HEK293T (cell line): Measurements from ENCODE around the gene ARL15.

Experiments used
- CTCF ChIA-PET: fragments of 350-600 bp; formaldehyde crosslinking; extraction: SDS; loops from one replicate; lab custom pipeline; 2021; ENCODE audit warnings: antibody characterized with exemption, inconsistent platforms; lab: Yijun Ruan, JAX
- POLR2A ChIA-PET: fragments of 350-600 bp; formaldehyde crosslinking; extraction: SDS; loops from one replicate; lab custom pipeline; 2020; ENCODE audit warnings: antibody characterized with exemption, inconsistent platforms; lab: Yijun Ruan, JAX
- DNase-seq: peaks from one replicate; pipeline ENCODE4 v3.0.0; 2012; ENCODE audit warnings: mixed read lengths; ENCODE audit errors: extremely low spot score
- ARNT ChIP-seq: fragments of 450-650 bp; IDR thresholded peaks from 2 replicates; pipeline ENCODE4 v1.6.1; 2017; ENCODE audit warnings: mild to moderate bottlenecking
- BHLHE40 ChIP-seq: fragments of 450-650 bp; IDR thresholded peaks from 2 replicates; pipeline ENCODE4 v1.6.1; 2016; ENCODE audit warnings: mild to moderate bottlenecking, moderate library complexity, borderline replicate concordance
- CTBP1 ChIP-seq: fragments of 450-650 bp; IDR thresholded peaks from 2 replicates; pipeline ENCODE4 v1.6.1; 2016; ENCODE audit warnings: borderline replicate concordance
- ELF4 ChIP-seq: fragments of 450-650 bp; IDR thresholded peaks from 2 replicates; pipeline ENCODE4 v1.6.1; 2017; ENCODE audit warnings: antibody characterized with exemption
- FOXA1 ChIP-seq: fragments of 450-650 bp; IDR thresholded peaks from 2 replicates; pipeline ENCODE4 v1.6.1; 2016; ENCODE audit warnings: mild to moderate bottlenecking
- FOXK2 ChIP-seq: fragments of 450-650 bp; IDR thresholded peaks from 2 replicates; pipeline ENCODE4 v1.6.1; 2016; ENCODE audit warnings: mild to moderate bottlenecking
- FOXM1 ChIP-seq: fragments of 450-650 bp; IDR thresholded peaks from 2 replicates; pipeline ENCODE4 v1.6.1; 2017; ENCODE audit warnings: mild to moderate bottlenecking, borderline replicate concordance
- HDGF ChIP-seq: fragments of 450-650 bp; IDR thresholded peaks from 2 replicates; pipeline ENCODE4 v1.6.1; 2017; ENCODE audit warnings: antibody characterized with exemption, borderline replicate concordance
- L3MBTL2 ChIP-seq: fragments of 450-650 bp; conservative IDR thresholded peaks from 2 replicates; pipeline ENCODE4 v1.6.1; 2016; ENCODE audit warnings: mild to moderate bottlenecking
- LEF1 ChIP-seq: fragments of 450-650 bp; IDR thresholded peaks from 2 replicates; pipeline ENCODE4 v1.6.1; 2017; ENCODE audit warnings: mild to moderate bottlenecking, borderline replicate concordance
- NFRKB ChIP-seq: fragments of 450-650 bp; IDR thresholded peaks from 2 replicates; pipeline ENCODE4 v1.6.1; 2016; ENCODE audit warnings: mild to moderate bottlenecking, moderate library complexity
- PKNOX1 ChIP-seq: fragments of 450-650 bp; IDR thresholded peaks from 2 replicates; pipeline ENCODE4 v1.6.1; 2016
- SP1 ChIP-seq: fragments of 450-650 bp; IDR thresholded peaks from 2 replicates; pipeline ENCODE4 v1.6.1; 2017
- SUZ12 ChIP-seq: fragments of 450-650 bp; IDR thresholded peaks from 2 replicates; pipeline ENCODE4 v1.6.1; 2016; ENCODE audit warnings: mild to moderate bottlenecking
- TARDBP ChIP-seq: fragments of 450-650 bp; IDR thresholded peaks from 2 replicates; pipeline ENCODE4 v1.6.1; 2016
- ZNF384 ChIP-seq: fragments of 450-650 bp; IDR thresholded peaks from 2 replicates; pipeline ENCODE4 v1.6.1; 2016

The ARL15 gene

GRCh38 chr5:54146390-54146789, 164.0 kb downstream of the ARL15 start:
- CTCF ChIA-PET: no interaction called here
- TF ChIP-seq NFRKB (no peak), FOXK2 (no peak), TARDBP (no peak), SUZ12 (no peak), LEF1 (no peak), L3MBTL2 (no peak), PKNOX1 (no peak), HDGF (no peak), FOXA1 (no peak), ELF4 (no peak), BHLHE40 (no peak), ARNT (no peak), CTBP1 (no peak), FOXM1 (no peak), ZNF384 (no peak), SP1 (no peak)
- no peak for DNase-seq
- POLR2A ChIA-PET: no interaction called here

GRCh38 chr5:54140247-54140840, 170.0 kb downstream of the ARL15 start:
- CTCF ChIA-PET: no interaction called here
- POLR2A ChIA-PET: no interaction called here
- TF ChIP-seq SP1: no peak
- no peak for TF ChIP-seq ARNT
- TF ChIP-seq ZNF384: no peak
- TF ChIP-seq PKNOX1: no peak
- no peak for TF ChIP-seq TARDBP
- no peak for DNase-seq

DNA sequence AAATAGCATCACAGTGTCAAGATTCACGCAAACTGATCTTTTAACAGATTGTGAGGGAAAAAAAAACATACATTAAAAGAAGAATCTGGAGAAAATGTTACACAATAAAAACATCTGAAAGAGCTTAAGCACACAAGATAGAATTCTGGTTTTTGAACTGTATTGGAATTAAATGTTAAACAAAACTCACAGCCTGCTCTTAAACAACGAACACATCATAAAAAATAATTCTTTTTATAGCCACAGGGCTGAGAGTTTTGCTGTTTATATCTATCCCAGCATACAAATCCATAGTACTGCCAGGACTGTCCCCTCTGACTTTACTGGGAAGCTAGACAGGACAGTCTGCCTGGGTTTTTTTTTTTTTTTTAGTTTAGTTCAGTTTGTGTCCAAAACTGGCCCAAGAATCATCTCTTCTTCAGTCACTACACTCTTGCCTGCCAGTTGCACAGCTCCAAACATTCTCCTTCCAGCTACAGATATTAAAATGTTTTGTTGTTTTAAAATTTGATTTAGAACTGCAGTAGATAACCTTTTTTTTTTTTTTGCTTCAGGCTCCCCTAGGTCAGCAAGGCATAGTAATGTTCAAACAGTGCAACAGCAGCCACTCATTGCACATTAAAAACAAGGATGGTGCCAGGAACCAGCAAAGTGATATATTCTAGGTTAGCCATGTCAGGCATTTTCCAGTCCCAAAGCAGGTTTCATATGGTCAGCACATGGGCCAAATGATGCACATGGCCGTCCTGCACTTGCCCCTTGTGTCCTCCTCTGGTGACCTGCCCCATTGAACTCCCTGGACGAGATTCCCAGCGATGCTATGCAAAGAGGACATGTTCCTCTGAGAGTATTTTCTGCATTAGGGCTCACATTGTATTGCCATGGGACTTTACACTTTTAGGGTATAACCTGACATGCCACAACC, 173.6 kb downstream of the ARL15 start:
- TF ChIP-seq CTBP1 (no peak), ZNF384 (no peak), PKNOX1 (no peak), BHLHE40 (no peak), TARDBP (no peak)
- DNase-seq: no peak
- CTCF ChIA-PET: interaction anchor here (0.6 kb wide), 1 partner anchor 21 kb away, joined by 7 read pairs; no protein-coding TSS in a partner anchor
- POLR2A ChIA-PET: no interaction called here

- ChIA-PET CTCF (no interaction called here), POLR2A (no interaction called here)
- TF ChIP-seq BHLHE40 (no peak), HDGF (no peak), ZNF384 (no peak), SP1 (no peak), TARDBP (no peak), FOXK2 (no peak)
- no peak for DNase-seq
Observed at GRCh38 chr5:54135042-54135441, 175.3 kb downstream of the ARL15 start.

DNA sequence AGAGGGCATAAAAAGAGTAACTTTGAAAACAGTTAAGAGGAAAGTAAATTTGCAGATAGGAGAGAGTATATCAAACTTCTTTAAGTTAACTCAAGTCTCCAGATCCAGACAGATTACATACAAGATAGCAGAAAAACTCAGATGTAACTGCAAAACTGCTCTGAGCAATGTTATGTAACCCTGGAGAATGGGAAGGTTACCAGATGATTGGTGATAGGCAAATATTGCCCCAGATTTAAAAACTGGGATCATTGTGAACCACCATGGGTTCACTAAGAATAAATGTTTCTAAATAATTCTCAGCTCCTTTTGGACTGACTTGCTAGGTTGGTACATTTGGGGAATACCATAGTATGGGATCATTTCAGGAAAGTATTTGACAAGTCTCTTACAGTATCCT, 176.5 kb downstream of the ARL15 start:
- POLR2A ChIA-PET: no interaction called here
- no peak for DNase-seq
- TF ChIP-seq SUZ12 (no peak), SP1 (no peak), ZNF384 (no peak), FOXK2 (no peak), NFRKB (no peak), FOXA1 (no peak), ELF4 (no peak), ARNT (no peak), L3MBTL2 (no peak), HDGF (no peak)
- CTCF ChIA-PET: no interaction called here

DNA sequence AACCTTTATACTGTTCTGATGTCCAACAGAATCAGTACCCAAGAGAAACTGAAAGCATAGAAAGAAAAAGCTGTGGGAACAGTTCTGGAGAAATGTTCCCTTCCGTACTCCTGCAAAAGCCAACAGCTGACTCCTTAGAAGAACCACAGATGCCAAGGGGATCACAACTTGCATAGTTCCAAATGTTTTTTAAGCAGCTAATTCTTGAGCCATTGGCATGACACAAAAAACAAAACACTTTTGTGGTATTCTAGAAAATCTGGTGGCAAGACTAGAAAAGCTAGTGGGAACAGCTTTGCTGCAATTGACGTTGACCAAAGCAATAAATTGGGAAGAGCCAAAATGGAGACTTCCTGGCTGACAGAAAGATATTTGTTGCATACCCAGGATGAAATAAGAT, 189.9 kb downstream of the ARL15 start:
- CTCF ChIA-PET: no interaction called here
- no peak for DNase-seq
- TF ChIP-seq CTBP1 (no peak), PKNOX1 (no peak), NFRKB (no peak), HDGF (no peak), ZNF384 (no peak), SUZ12 (no peak), ELF4 (no peak), FOXK2 (no peak), BHLHE40 (no peak), LEF1 (no peak), FOXA1 (no peak), SP1 (no peak), ARNT (no peak), TARDBP (no peak)
- POLR2A ChIA-PET: no interaction called here
